K562 (cell line): ENCODE results near the gene ALDOC. TPM values are rescaled to one million over a fixed set of nuclear protein-coding genes. Genes with fewer than 3 reads are reported as not detected.

Experiments
- ERF ChIP-seq: fragments of 450-650 bp; formaldehyde crosslinking; IDR thresholded peaks from 2 replicates; pipeline ENCODE4 v1.4.0; 2020; ENCODE audit warnings: mild to moderate bottlenecking, mixed read lengths
- GTF2E2 ChIP-seq: fragments of 200-800 bp; sonication (Bioruptor generic); IDR thresholded peaks from 2 replicates; pipeline ENCODE4 v1.6.1; 2016; ENCODE audit warnings: missing genetic modification characterization, missing compliant biosample characterization
- JUNB ChIP-seq: fragments of 450-650 bp; formaldehyde crosslinking; conservative IDR thresholded peaks from 2 replicates; pipeline ENCODE4 v1.4.0; 2020; ENCODE audit warnings: mild to moderate bottlenecking
- KAT2B ChIP-seq: IDR thresholded peaks from one replicate; pipeline ENCODE4 v1.6.1; 2012; ENCODE audit warnings: low read depth, mild to moderate bottlenecking, control low read depth, inconsistent platforms, low read length, moderate library complexity
- KDM2B ChIP-seq: fragments of 250-450 bp; sonication (Bioruptor Pico); IDR thresholded peaks from 2 replicates; pipeline ENCODE4 v1.8.0; 2021; ENCODE audit warnings: mild to moderate bottlenecking, moderate library complexity
- NONO ChIP-seq, 2 experiments: fragments of 200-400 bp in 1 of 2; fragments of 450-650 bp in 1 of 2; formaldehyde crosslinking in 1 of 2; IDR thresholded peaks; 2 replicates each; pipeline ENCODE4 v1.6.1; 2017; ENCODE audit warnings: low read depth in 2 of 2, mild to moderate bottlenecking in 2 of 2, moderate library complexity in 2 of 2, low read length in 1 of 2
- NR2F6 ChIP-seq: fragments of 450-650 bp; formaldehyde crosslinking; IDR thresholded peaks from 2 replicates; pipeline ENCODE4 v1.4.0; 2020; ENCODE audit warnings: mild to moderate bottlenecking
- POLR3A ChIP-seq: IDR thresholded peaks from 2 replicates; pipeline ENCODE4 v1.6.1; 2011; ENCODE audit warnings: borderline replicate concordance, mild to moderate bottlenecking, moderate library complexity; ENCODE audit not compliant: insufficient read length, insufficient read depth; ENCODE audit errors: extremely low read depth
- PYGO2 ChIP-seq: fragments of 450-650 bp; IDR thresholded peaks from 2 replicates; pipeline ENCODE4 v1.6.1; 2016; ENCODE audit warnings: mild to moderate bottlenecking, missing genetic modification characterization, moderate library complexity, missing compliant biosample characterization
- SRSF3 ChIP-seq: fragments of 200-400 bp; formaldehyde crosslinking; IDR thresholded peaks from 2 replicates; pipeline ENCODE4 v1.6.1; 2016; ENCODE audit warnings: mild to moderate bottlenecking, low read length, moderate library complexity; ENCODE audit not compliant: insufficient read depth
- STAG1 ChIP-seq: sonication (generic); formaldehyde crosslinking; IDR thresholded peaks from 2 replicates; pipeline ENCODE4 v1.5.0; 2020; ENCODE audit warnings: missing genetic modification reagents, borderline replicate concordance
- VEZF1 ChIP-seq: fragments of 200-800 bp; sonication (Bioruptor generic); IDR thresholded peaks from 2 replicates; pipeline ENCODE4 v1.6.1; 2017; ENCODE audit warnings: missing genetic modification characterization, missing compliant biosample characterization
- ZFPM2 ChIP-seq: fragments of 250-450 bp; sonication (Bioruptor Pico); IDR thresholded peaks from 2 replicates; pipeline ENCODE4 v1.5.1; 2022; ENCODE audit warnings: mild to moderate bottlenecking
- ZKSCAN1 ChIP-seq: fragments of 150-350 bp; IDR thresholded peaks from 2 replicates; pipeline ENCODE4 v1.6.1; 2016; ENCODE audit warnings: low read depth, low read length
- ZNF449 ChIP-seq: fragments of 250-450 bp; sonication (Bioruptor Pico); IDR thresholded peaks from 2 replicates; pipeline ENCODE4 v1.8.0; 2022; ENCODE audit warnings: moderate library complexity, mild to moderate bottlenecking, inconsistent platforms
- polyA plus RNA-seq, 8 experiments: library from polyadenylated mRNA; depleted of rRNA in 4 of 8; stranded (reverse) in 5 of 8; unstranded in 3 of 8; fragments of >200 nt; fragmentation: Nextera tagmentation in 2 of 8; fragmentation: Illumina TruSeq in 1 of 8; extraction: Ambion mirVana in 2 of 8; extraction: Trizol in 1 of 8; gene quantifications; 2 replicates each; pipeline versions ENCODE4 v1.2.1 to v1.2.3, GENCODE V29; 2011 to 2014; ENCODE audit warnings: inconsistent platforms in 1 of 8, missing spikeins in 1 of 8
- total RNA-seq, 7 experiments: library from RNA; depleted of rRNA in 6 of 7; stranded (reverse); fragments of >200 nt in 6 of 7; fragmentation: Illumina TruSeq in 2 of 7; extraction: Trizol in 2 of 7; gene quantifications; 2 replicates each; pipeline versions ENCODE4 v1.2.1 to v1.2.3, GENCODE V29; 2011 to 2021; ENCODE audit warnings: low replicate concordance in 1 of 7
- TF ChIP-seq, protein P1 (sequence below): sonication (generic); formaldehyde crosslinking; IDR thresholded peaks from 2 replicates; pipeline ENCODE4 v1.8.1; 2023; ENCODE audit warnings: missing genetic modification reagents, mild to moderate bottlenecking, borderline replicate concordance
- TF ChIP-seq, protein P2 (sequence below): sonication (generic); formaldehyde crosslinking; IDR thresholded peaks from 2 replicates; pipeline ENCODE4 v1.9.0; 2022; ENCODE audit warnings: mild to moderate bottlenecking, missing genetic modification reagents

ALDOC gene
- total and polyA plus RNA-seq, 9 of the 15 experiments (the other 6 are each of a cell fraction or from before 2014, with no cell fraction given), result 43.2 to 263 (median 99.2) TPM

DNA sequence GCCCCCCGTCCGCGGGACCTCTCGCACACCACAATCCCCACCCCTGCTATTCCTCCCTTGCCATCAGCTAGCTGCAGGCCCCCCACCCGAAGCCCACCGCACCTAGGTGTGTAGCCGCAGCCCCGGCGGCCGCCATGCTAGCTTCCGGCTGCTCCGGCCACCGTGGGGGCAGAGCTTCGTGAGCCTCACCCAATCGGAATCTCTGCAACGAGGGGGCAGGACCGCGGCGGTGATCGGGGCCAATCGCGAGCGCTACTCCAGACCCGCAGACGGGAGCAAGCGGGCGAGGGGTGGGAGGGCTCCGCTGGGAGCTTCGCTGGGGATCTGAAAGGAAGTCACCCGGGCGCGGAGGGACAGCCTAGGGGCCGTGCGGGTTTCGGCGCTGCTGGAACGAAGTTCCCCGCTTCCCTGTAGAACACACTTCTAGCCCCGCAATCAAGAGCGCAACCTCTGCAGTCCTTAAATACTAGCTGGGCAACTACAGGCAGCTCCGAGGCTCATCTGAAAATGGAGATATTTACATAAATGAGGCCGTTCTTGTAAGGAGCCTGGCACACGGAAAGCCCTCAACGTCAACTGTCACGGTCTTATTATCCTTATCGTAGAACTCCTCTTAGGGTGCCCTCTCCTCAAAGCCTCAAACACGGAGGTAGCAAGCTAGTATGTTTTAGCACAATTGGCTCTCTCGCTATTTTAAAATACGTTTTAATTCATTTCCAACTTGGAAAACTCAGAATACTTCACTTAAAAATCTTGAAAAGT, 5.2 kb downstream of the ALDOC start, which contains the start of gene PIGS (continued):
- TF ChIP-seq PYGO2, result no peak
- no peak for TF ChIP-seq STAG1 (CRISPR knock-in tag)
- TF ChIP-seq NONO (IDR thresholded peaks at IDR 0.05; ENCODE audit: low read depth in 2 of 2, low read length in 1 of 2), result no peak
- TF ChIP-seq JUNB (CRISPR knock-in tag), result no peak
- no peak for TF ChIP-seq ZFPM2 (CRISPR knock-in tag)
- TF ChIP-seq, protein P1, sequence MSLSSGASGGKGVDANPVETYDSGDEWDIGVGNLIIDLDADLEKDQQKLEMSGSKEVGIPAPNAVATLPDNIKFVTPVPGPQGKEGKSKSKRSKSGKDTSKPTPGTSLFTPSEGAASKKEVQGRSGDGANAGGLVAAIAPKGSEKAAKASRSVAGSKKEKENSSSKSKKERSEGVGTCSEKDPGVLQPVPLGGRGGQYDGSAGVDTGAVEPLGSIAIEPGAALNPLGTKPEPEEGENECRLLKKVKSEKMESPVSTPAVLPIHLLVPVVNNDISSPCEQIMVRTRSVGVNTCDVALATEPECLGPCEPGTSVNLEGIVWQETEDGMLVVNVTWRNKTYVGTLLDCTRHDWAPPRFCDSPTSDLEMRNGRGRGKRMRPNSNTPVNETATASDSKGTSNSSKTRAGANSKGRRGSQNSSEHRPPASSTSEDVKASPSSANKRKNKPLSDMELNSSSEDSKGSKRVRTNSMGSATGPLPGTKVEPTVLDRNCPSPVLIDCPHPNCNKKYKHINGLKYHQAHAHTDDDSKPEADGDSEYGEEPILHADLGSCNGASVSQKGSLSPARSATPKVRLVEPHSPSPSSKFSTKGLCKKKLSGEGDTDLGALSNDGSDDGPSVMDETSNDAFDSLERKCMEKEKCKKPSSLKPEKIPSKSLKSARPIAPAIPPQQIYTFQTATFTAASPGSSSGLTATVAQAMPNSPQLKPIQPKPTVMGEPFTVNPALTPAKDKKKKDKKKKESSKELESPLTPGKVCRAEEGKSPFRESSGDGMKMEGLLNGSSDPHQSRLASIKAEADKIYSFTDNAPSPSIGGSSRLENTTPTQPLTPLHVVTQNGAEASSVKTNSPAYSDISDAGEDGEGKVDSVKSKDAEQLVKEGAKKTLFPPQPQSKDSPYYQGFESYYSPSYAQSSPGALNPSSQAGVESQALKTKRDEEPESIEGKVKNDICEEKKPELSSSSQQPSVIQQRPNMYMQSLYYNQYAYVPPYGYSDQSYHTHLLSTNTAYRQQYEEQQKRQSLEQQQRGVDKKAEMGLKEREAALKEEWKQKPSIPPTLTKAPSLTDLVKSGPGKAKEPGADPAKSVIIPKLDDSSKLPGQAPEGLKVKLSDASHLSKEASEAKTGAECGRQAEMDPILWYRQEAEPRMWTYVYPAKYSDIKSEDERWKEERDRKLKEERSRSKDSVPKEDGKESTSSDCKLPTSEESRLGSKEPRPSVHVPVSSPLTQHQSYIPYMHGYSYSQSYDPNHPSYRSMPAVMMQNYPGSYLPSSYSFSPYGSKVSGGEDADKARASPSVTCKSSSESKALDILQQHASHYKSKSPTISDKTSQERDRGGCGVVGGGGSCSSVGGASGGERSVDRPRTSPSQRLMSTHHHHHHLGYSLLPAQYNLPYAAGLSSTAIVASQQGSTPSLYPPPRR (CRISPR knock-in tag), result no peak
- TF ChIP-seq SRSF3, result no peak
- TF ChIP-seq ZNF449, result no peak
- TF ChIP-seq NR2F6 (CRISPR knock-in tag), result no peak
- TF ChIP-seq VEZF1 (CRISPR knock-in tag), result no peak; the same call in 1 of the 2 replicates
- TF ChIP-seq ERF (CRISPR knock-in tag), result no peak
- peak; percentile 47; the same call in 1 of the 2 replicates for TF ChIP-seq GTF2E2
- TF ChIP-seq ZKSCAN1, result no peak
- no peak for TF ChIP-seq KDM2B (CRISPR knock-in tag)
- TF ChIP-seq, protein P2, sequence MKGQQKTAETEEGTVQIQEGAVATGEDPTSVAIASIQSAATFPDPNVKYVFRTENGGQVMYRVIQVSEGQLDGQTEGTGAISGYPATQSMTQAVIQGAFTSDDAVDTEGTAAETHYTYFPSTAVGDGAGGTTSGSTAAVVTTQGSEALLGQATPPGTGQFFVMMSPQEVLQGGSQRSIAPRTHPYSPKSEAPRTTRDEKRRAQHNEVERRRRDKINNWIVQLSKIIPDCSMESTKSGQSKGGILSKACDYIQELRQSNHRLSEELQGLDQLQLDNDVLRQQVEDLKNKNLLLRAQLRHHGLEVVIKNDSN, result no peak
- no peak for TF ChIP-seq POLR3A
- TF ChIP-seq KAT2B, result no peak
